ENCODE measurements around the gene HS3ST3B1.

DNA sequence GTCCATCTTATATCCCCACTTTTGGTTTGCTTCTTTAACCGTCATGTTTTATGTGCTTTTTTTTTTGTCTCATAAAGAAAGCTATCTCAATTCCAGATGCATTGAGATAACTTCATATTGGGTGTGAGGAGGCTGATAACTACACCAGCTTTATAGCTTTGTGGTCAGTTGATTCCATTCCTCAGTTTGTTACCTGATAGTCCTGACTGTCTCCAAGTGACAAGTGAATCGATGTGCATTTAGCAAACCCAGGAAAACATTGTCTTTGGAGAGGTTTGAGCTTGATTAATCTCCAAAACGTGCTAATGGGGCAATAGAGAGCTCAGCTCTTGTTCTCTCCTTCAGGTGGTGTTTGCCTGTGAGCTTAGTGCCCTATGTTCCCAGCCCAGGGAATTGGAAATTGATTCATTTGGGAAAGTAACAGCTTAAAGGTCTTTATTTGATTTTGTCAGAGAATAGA is 22.7 kb downstream of the HS3ST3B1 start:
- TF ChIP-seq CTCF (IDR thresholded peaks at IDR 0.05; ENCODE audit: insufficient read depth, low read length), result no peak
- TF ChIP-seq REST (IDR thresholded peaks at IDR 0.05; ENCODE audit: insufficient replicate concordance, low read depth), result no peak
- no peak for TF ChIP-seq POLR2AphosphoS5 (IDR thresholded peaks at IDR 0.05; ENCODE audit: low read depth)
- TF ChIP-seq GABPA (IDR thresholded peaks at IDR 0.05; ENCODE audit: low read depth), result no peak

Data from HL-60 (cell line).